GM12878 (cell line): ENCODE results near the gene NHERF1. TPM values are rescaled to one million over a fixed set of nuclear protein-coding genes. Genes with fewer than 3 reads are reported as not detected.

Experiments
- polyA plus RNA-seq, 11 experiments: library from polyadenylated mRNA; depleted of rRNA in 4 of 11; unstranded in 6 of 11; stranded (reverse) in 5 of 11; fragments of >200 nt; fragmentation: Nextera tagmentation in 4 of 11; fragmentation: Illumina TruSeq in 1 of 11; extraction: Ambion mirVana in 4 of 11; extraction: Trizol in 1 of 11; gene quantifications; 1 replicate in 1 of 11; 2 replicates in 10 of 11; pipeline versions ENCODE4 v1.2.1 to v1.2.3, GENCODE V29; 2011 to 2016; ENCODE audit warnings: inconsistent platforms in 2 of 11, missing spikeins in 2 of 11, low read depth in 1 of 11
- total RNA-seq, 4 experiments: library from RNA; depleted of rRNA in 3 of 4; stranded (reverse); fragments of >200 nt in 3 of 4; fragmentation: Illumina TruSeq in 1 of 4; extraction: Trizol in 1 of 4; gene quantifications; 2 replicates each; pipeline versions ENCODE4 v1.2.1 to v1.2.3, GENCODE V29; 2013 to 2021
- TF ChIP-seq, protein P1 (sequence below): fragments of 450-650 bp; IDR thresholded peaks from 2 replicates; pipeline ENCODE4 v1.6.1; 2016; ENCODE audit warnings: mild to moderate bottlenecking
- TF ChIP-seq, protein P2 (sequence below): fragments of 450-650 bp; IDR thresholded peaks from 2 replicates; pipeline ENCODE4 v1.6.1; 2017; ENCODE audit warnings: mild to moderate bottlenecking, moderate library complexity
- TF ChIP-seq, protein P3 (sequence below): fragments of 450-650 bp; conservative IDR thresholded peaks from 2 replicates; pipeline ENCODE4 v1.6.1; 2017; ENCODE audit warnings: mild to moderate bottlenecking, moderate library complexity

Gene NHERF1
- total and polyA plus RNA-seq, 10 of the 15 experiments (the other 5 are each of a cell fraction or from before 2014, with no cell fraction given): 13.4 to 61.6 (median 39.0) TPM

DNA sequence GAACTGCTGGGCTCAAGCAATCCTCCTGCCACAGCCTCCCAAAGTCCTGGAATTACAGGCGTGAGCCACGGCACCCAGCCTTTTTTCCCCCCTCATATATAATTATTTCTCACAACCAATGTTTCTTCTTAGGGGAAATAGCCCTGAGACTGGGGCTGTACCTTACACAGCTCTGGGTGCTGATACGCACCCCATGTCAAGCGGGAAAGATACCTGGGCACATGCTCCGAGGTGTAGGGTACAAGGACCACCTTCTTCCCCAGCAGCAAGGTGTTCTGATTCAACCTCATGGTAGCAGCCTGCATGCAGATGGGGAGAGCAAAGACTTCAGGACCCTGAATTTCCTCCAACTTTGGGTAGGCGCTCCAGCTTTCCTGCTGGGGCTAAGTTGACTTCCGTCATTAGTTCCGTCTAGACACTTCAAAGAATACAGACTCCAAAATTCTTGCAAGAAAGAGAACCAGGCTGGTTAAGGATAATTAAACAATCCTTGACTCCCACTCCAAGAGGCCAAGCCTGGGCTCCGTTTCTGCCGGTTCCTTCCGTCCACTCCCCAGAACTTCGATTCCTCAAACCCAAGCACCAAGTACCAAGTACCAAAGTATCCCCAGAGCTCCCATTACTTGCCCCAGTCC, 27.1 kb downstream of the NHERF1 start (continued):
- TF ChIP-seq, protein P1, sequence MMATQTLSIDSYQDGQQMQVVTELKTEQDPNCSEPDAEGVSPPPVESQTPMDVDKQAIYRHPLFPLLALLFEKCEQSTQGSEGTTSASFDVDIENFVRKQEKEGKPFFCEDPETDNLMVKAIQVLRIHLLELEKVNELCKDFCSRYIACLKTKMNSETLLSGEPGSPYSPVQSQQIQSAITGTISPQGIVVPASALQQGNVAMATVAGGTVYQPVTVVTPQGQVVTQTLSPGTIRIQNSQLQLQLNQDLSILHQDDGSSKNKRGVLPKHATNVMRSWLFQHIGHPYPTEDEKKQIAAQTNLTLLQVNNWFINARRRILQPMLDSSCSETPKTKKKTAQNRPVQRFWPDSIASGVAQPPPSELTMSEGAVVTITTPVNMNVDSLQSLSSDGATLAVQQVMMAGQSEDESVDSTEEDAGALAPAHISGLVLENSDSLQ: no peak
- TF ChIP-seq, protein P2, sequence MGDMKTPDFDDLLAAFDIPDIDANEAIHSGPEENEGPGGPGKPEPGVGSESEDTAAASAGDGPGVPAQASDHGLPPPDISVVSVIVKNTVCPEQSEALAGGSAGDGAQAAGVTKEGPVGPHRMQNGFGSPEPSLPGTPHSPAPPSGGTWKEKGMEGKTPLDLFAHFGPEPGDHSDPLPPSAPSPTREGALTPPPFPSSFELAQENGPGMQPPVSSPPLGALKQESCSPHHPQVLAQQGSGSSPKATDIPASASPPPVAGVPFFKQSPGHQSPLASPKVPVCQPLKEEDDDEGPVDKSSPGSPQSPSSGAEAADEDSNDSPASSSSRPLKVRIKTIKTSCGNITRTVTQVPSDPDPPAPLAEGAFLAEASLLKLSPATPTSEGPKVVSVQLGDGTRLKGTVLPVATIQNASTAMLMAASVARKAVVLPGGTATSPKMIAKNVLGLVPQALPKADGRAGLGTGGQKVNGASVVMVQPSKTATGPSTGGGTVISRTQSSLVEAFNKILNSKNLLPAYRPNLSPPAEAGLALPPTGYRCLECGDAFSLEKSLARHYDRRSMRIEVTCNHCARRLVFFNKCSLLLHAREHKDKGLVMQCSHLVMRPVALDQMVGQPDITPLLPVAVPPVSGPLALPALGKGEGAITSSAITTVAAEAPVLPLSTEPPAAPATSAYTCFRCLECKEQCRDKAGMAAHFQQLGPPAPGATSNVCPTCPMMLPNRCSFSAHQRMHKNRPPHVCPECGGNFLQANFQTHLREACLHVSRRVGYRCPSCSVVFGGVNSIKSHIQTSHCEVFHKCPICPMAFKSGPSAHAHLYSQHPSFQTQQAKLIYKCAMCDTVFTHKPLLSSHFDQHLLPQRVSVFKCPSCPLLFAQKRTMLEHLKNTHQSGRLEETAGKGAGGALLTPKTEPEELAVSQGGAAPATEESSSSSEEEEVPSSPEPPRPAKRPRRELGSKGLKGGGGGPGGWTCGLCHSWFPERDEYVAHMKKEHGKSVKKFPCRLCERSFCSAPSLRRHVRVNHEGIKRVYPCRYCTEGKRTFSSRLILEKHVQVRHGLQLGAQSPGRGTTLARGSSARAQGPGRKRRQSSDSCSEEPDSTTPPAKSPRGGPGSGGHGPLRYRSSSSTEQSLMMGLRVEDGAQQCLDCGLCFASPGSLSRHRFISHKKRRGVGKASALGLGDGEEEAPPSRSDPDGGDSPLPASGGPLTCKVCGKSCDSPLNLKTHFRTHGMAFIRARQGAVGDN: no peak
- TF ChIP-seq, protein P3, sequence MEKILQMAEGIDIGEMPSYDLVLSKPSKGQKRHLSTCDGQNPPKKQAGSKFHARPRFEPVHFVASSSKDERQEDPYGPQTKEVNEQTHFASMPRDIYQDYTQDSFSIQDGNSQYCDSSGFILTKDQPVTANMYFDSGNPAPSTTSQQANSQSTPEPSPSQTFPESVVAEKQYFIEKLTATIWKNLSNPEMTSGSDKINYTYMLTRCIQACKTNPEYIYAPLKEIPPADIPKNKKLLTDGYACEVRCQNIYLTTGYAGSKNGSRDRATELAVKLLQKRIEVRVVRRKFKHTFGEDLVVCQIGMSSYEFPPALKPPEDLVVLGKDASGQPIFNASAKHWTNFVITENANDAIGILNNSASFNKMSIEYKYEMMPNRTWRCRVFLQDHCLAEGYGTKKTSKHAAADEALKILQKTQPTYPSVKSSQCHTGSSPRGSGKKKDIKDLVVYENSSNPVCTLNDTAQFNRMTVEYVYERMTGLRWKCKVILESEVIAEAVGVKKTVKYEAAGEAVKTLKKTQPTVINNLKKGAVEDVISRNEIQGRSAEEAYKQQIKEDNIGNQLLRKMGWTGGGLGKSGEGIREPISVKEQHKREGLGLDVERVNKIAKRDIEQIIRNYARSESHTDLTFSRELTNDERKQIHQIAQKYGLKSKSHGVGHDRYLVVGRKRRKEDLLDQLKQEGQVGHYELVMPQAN: no peak
